K562 (cell line): ENCODE measurements around the gene RANGAP1. TPM values are rescaled to one million over a fixed set of nuclear protein-coding genes. Genes with fewer than 3 reads are reported as not detected.

ENCODE experiments used
- ARID1B ChIP-seq: fragments of 450-650 bp; IDR thresholded peaks from 2 replicates; pipeline ENCODE4 v1.6.1; 2016; ENCODE audit warnings: antibody characterized with exemption, mild to moderate bottlenecking, inconsistent platforms
- BRCA1 ChIP-seq, 2 experiments: fragments of 450-650 bp in 1 of 2; sonication (generic) in 1 of 2; formaldehyde crosslinking in 1 of 2; IDR thresholded peaks; 2 replicates each; pipeline versions ENCODE4 v1.5.0 to v1.6.1; 2017 to 2020; ENCODE audit warnings: mild to moderate bottlenecking in 1 of 2, missing genetic modification reagents in 1 of 2
- CTCF ChIP-seq, 3 experiments: IDR thresholded peaks in 2 of 3; conservative IDR thresholded peaks in 1 of 3; 2 replicates each; pipeline ENCODE4 v1.5.1; 2011 to 2012; ENCODE audit warnings: low read length in 3 of 3, mild to moderate bottlenecking in 3 of 3, control low read depth in 2 of 3, improper control_type of control experiment in 1 of 3, inconsistent platforms in 1 of 3, low read depth in 1 of 3, mixed read lengths in 1 of 3, moderate library complexity in 1 of 3; ENCODE audit not compliant: insufficient read depth in 2 of 3
- ETV1 ChIP-seq: fragments of 450-650 bp; conservative IDR thresholded peaks from 2 replicates; pipeline ENCODE4 v1.6.1; 2016; ENCODE audit warnings: missing genetic modification characterization, control low read depth, low read depth, missing compliant biosample characterization
- FOXJ2 ChIP-seq: fragments of 200-800 bp; sonication (Bioruptor generic); IDR thresholded peaks from 2 replicates; pipeline ENCODE4 v1.6.1; 2016; ENCODE audit warnings: missing genetic modification characterization, missing compliant biosample characterization
- FOXJ3 ChIP-seq: sonication (generic); formaldehyde crosslinking; IDR thresholded peaks from 2 replicates; pipeline ENCODE4 v1.4.0; 2020; ENCODE audit warnings: mild to moderate bottlenecking, missing genetic modification reagents
- FOXK2 ChIP-seq, 2 experiments: fragments of 450-650 bp; IDR thresholded peaks in 1 of 2; conservative IDR thresholded peaks in 1 of 2; 2 replicates each; pipeline ENCODE4 v1.6.1; 2016; ENCODE audit warnings: low read depth in 2 of 2, mild to moderate bottlenecking in 1 of 2
- HDAC1 ChIP-seq, 2 experiments: fragments of 450-650 bp; IDR thresholded peaks; 2 replicates each; pipeline ENCODE4 v1.6.1; 2016 to 2017; ENCODE audit warnings: inconsistent platforms in 1 of 2, mild to moderate bottlenecking in 1 of 2, moderate library complexity in 1 of 2
- KAT7 ChIP-seq: sonication (generic); formaldehyde crosslinking; IDR thresholded peaks from 2 replicates; pipeline ENCODE4 v1.8.0; 2022; ENCODE audit warnings: missing genetic modification reagents, mild to moderate bottlenecking, borderline replicate concordance
- KDM4B ChIP-seq, 2 experiments: fragments of 450-650 bp in 1 of 2; sonication (generic) in 1 of 2; IDR thresholded peaks; 2 replicates each; pipeline ENCODE4 v1.6.1; 2016 to 2017; ENCODE audit warnings: borderline replicate concordance in 2 of 2, antibody characterized with exemption in 1 of 2, low read depth in 1 of 2, mild to moderate bottlenecking in 1 of 2
- MECOM ChIP-seq: fragments of 250-450 bp; sonication (Bioruptor Pico); IDR thresholded peaks from 2 replicates; pipeline ENCODE4 v1.8.0; 2022; ENCODE audit warnings: inconsistent platforms
- NCOA4 ChIP-seq: fragments of 450-650 bp; IDR thresholded peaks from 2 replicates; pipeline ENCODE4 v1.6.1; 2018; ENCODE audit warnings: mild to moderate bottlenecking; ENCODE audit not compliant: partially characterized antibody
- NFATC3 ChIP-seq: fragments of 450-650 bp; IDR thresholded peaks from 2 replicates; pipeline ENCODE4 v1.6.1; 2017; ENCODE audit warnings: mild to moderate bottlenecking
- PHB2 ChIP-seq: fragments of 450-650 bp; IDR thresholded peaks from 2 replicates; pipeline ENCODE4 v1.6.1; 2017; ENCODE audit warnings: low read depth
- POLR3A ChIP-seq: IDR thresholded peaks from 2 replicates; pipeline ENCODE4 v1.6.1; 2011; ENCODE audit warnings: borderline replicate concordance, mild to moderate bottlenecking, moderate library complexity; ENCODE audit not compliant: insufficient read length, insufficient read depth; ENCODE audit errors: extremely low read depth
- PTBP1 ChIP-seq: fragments of 200-400 bp; formaldehyde crosslinking; IDR thresholded peaks from 2 replicates; pipeline ENCODE4 v1.6.1; 2017; ENCODE audit warnings: low read depth, low read length
- RBBP5 ChIP-seq: fragments of 200-600 bp; sonication (generic); IDR thresholded peaks from 2 replicates; pipeline ENCODE4 v1.6.1; 2012; ENCODE audit warnings: borderline replicate concordance, mild to moderate bottlenecking, low read length, control low read depth, inconsistent platforms; ENCODE audit not compliant: insufficient read depth, poor library complexity, severe bottlenecking
- RCOR1 ChIP-seq, 2 experiments: IDR thresholded peaks; 2 replicates each; pipeline ENCODE4 v1.6.1; 2012; ENCODE audit warnings: low read depth in 2 of 2, low read length in 2 of 2, borderline replicate concordance in 1 of 2, improper control_type of control experiment in 1 of 2
- TGIF2 ChIP-seq: sonication (generic); formaldehyde crosslinking; IDR thresholded peaks from 2 replicates; pipeline ENCODE4 v1.8.1; 2022; ENCODE audit warnings: mild to moderate bottlenecking, missing genetic modification reagents, moderate library complexity
- ZNF3 ChIP-seq: fragments of 250-450 bp; sonication (Bioruptor Pico); IDR thresholded peaks from 2 replicates; pipeline ENCODE4 v1.5.0; 2021; ENCODE audit warnings: mild to moderate bottlenecking, moderate library complexity
- ZNF347 ChIP-seq: fragments of 450-650 bp; formaldehyde crosslinking; IDR thresholded peaks from 2 replicates; pipeline ENCODE4 v1.4.0; 2020; ENCODE audit warnings: low read depth, mild to moderate bottlenecking, moderate library complexity
- ZNF507 ChIP-seq: conservative IDR thresholded peaks from 2 replicates; pipeline ENCODE4 v1.6.1; 2017; ENCODE audit warnings: missing genetic modification characterization, missing compliant biosample characterization
- ZNF778 ChIP-seq: fragments of 450-650 bp; formaldehyde crosslinking; IDR thresholded peaks from 2 replicates; pipeline ENCODE4 v1.4.0; 2020; ENCODE audit warnings: mild to moderate bottlenecking, moderate library complexity
- polyA plus RNA-seq, 8 experiments: library from polyadenylated mRNA; depleted of rRNA in 4 of 8; stranded (reverse) in 5 of 8; unstranded in 3 of 8; fragments of >200 nt; fragmentation: Nextera tagmentation in 2 of 8; fragmentation: Illumina TruSeq in 1 of 8; extraction: Ambion mirVana in 2 of 8; extraction: Trizol in 1 of 8; gene quantifications; 2 replicates each; pipeline versions ENCODE4 v1.2.1 to v1.2.3, GENCODE V29; 2011 to 2014; ENCODE audit warnings: inconsistent platforms in 1 of 8, missing spikeins in 1 of 8
- total RNA-seq, 7 experiments: library from RNA; depleted of rRNA in 6 of 7; stranded (reverse); fragments of >200 nt in 6 of 7; fragmentation: Illumina TruSeq in 2 of 7; extraction: Trizol in 2 of 7; gene quantifications; 2 replicates each; pipeline versions ENCODE4 v1.2.1 to v1.2.3, GENCODE V29; 2011 to 2021; ENCODE audit warnings: low replicate concordance in 1 of 7

Gene RANGAP1
- total and polyA plus RNA-seq, 9 of the 15 experiments (the other 6 are each of a cell fraction or from before 2014, with no cell fraction given) = 2.1 to 104 (median 50.6) TPM

GRCh38 chr22:41286639-41287091, 678 bp upstream of the RANGAP1 start (continued):
- TF ChIP-seq FOXK2 (conservative IDR thresholded peaks at IDR 0.05 in 1 of 2, IDR thresholded peaks at IDR 0.05 in 1 of 2; ENCODE audit: low read depth in 2 of 2) (peak; percentile 76 to 86; a peak in 2 of 4 replicates), ARID1B (peak; percentile 21; the same call in 1 of the 2 replicates), RCOR1 (IDR thresholded peaks at IDR 0.05; ENCODE audit: borderline replicate concordance in 1 of 2, low read depth in 2 of 2, low read length in 2 of 2) (no peak), BRCA1 (IDR thresholded peaks at IDR 0.05) (no peak), BRCA1 (CRISPR knock-in tag; IDR thresholded peaks at IDR 0.05) (no peak), ETV1 (tag) (peak; percentile 62), FOXJ3 (no peak), RBBP5 (no peak), NFATC3 (0 out of 2 replicates have a peak, but pooled peaks have one; percentile 24), ZNF507 (tag) (no peak), PHB2 (no peak), KAT7 (CRISPR knock-in tag) (no peak), KDM4B (IDR thresholded peaks at IDR 0.05; ENCODE audit: borderline replicate concordance in 2 of 2, low read depth in 1 of 2) (no peak), ZNF347 (no peak), MECOM (CRISPR knock-in tag) (peak; percentile 46; the same call in 1 of the 2 replicates), POLR3A (no peak), PTBP1 (no peak), HDAC1 (IDR thresholded peaks at IDR 0.05) (peak in 1 of 2 experiments; percentile 31; a peak in 2 of 4 replicates), FOXJ2 (peak; percentile 48; the same call in 1 of the 2 replicates), TGIF2 (CRISPR knock-in tag) (no peak), ZNF3 (CRISPR knock-in tag) (no peak), ZNF778 (CRISPR knock-in tag) (no peak), NCOA4 (no peak), CTCF (IDR thresholded peaks at IDR 0.05 in 2 of 3, conservative IDR thresholded peaks at IDR 0.05 in 1 of 3; ENCODE audit: insufficient read depth in 2 of 3, low read depth in 1 of 3, low read length in 3 of 3) (no peak)
